Measurements from ENCODE around the gene RELN. TPM values are rescaled to one million over a fixed set of nuclear protein-coding genes. Genes with fewer than 3 reads are reported as not detected.

The RELN gene
- total RNA-seq, 4 donors from 2014 or later = 2.2 to 8.6 (median 3.5) TPM

- H3K27me3 ChIP-seq = no peaks in the 10 kb centered on the region
- no peaks in the 10 kb centered on the region for H3K36me3 ChIP-seq
- no peaks in the 10 kb centered on the region for H3K9me3 ChIP-seq
Measured at GRCh38 chr7:103528152-103528551, 461.3 kb downstream of the RELN start.

GRCh38 chr7:103525937-103526336, 463.5 kb downstream of the RELN start:
- H3K4me3 ChIP-seq = no peak overlapping the region
- WGBS, 2 donors (ENCODE audit: low coverage in 1 of 2) = 30 to 50% methylated on average over 1 of the region's 1 CpG
- H3K36me3 ChIP-seq = no peaks in the 10 kb centered on the region
- no peak for ATAC-seq
- no peaks in the 10 kb centered on the region for H3K27me3 ChIP-seq
- no peaks in the 10 kb centered on the region for H3K9me3 ChIP-seq
- no peak overlapping the region for H3K27ac ChIP-seq
- H3K4me1 ChIP-seq = no peaks in the 10 kb centered on the region
- TF ChIP-seq CTCF (IDR thresholded peaks at IDR 0.05) (no peak), POLR2A (IDR thresholded peaks at IDR 0.05) (no peak), POLR2AphosphoS5 (IDR thresholded peaks at IDR 0.05) (no peak), EP300 (IDR thresholded peaks at IDR 0.05) (no peak)

More at GRCh38 chr7:103528152-103528551, 461.3 kb downstream of the RELN start:
- TF ChIP-seq CTCF (IDR thresholded peaks at IDR 0.05) (no peak), EP300 (IDR thresholded peaks at IDR 0.05) (no peak), POLR2AphosphoS5 (IDR thresholded peaks at IDR 0.05) (no peak), POLR2A (IDR thresholded peaks at IDR 0.05) (no peak)
- no peak overlapping the region for H3K27ac ChIP-seq
- no peak for ATAC-seq
- H3K4me3 ChIP-seq = no peak overlapping the region
- H3K4me1 ChIP-seq = no peaks in the 10 kb centered on the region
- WGBS, 2 donors (ENCODE audit: low coverage in 1 of 2) = 73 to 75% methylated on average over 2 of the region's 2 CpGs

- H3K27me3 ChIP-seq = peaks cover 9% of the 10 kb centered on the region
- H3K36me3 ChIP-seq = no peaks in the 10 kb centered on the region
- H3K4me3 ChIP-seq = no peak overlapping the region
- H3K27ac ChIP-seq = no peak overlapping the region
- no peak for ATAC-seq
- H3K4me1 ChIP-seq = no peaks in the 10 kb centered on the region
- 13 to 34% methylated on average over 9 of the region's 9 CpGs for WGBS, 2 donors (ENCODE audit: low coverage in 1 of 2)
- TF ChIP-seq CTCF (IDR thresholded peaks at IDR 0.05) (peak in 2 of 4 experiments; percentile 21 to 25), EP300 (IDR thresholded peaks at IDR 0.05) (no peak)
- H3K9me3 ChIP-seq = no peaks in the 10 kb centered on the region
Measured at GRCh38 chr7:103524042-103524907, 465.2 kb downstream of the RELN start.

- ATAC-seq = no peak
- Histone ChIP-seq H3K4me1 (no peaks in the 10 kb centered on the region), H3K27me3 (peaks cover 21% of the 10 kb centered on the region), H3K9me3 (no peaks in the 10 kb centered on the region), H3K27ac (no peak overlapping the region), H3K36me3 (no peaks in the 10 kb centered on the region), H3K4me3 (no peak overlapping the region)
- TF ChIP-seq POLR2AphosphoS5 (IDR thresholded peaks at IDR 0.05) = no peak
- TF ChIP-seq CTCF (IDR thresholded peaks at IDR 0.05) = no peak
- TF ChIP-seq EP300 (IDR thresholded peaks at IDR 0.05) = no peak
- no peak for TF ChIP-seq POLR2A (IDR thresholded peaks at IDR 0.05)
- WGBS, 2 donors (ENCODE audit: low coverage in 1 of 2) = 34 to 37% methylated on average over 3 to 6 of the region's 6 CpGs
Measured at GRCh38 chr7:103521937-103522336, 467.5 kb downstream of the RELN start.

All from gastroesophageal sphincter (tissue), 4 donors.